Sigmoid colon (tissue), 7 donors: ENCODE results near the gene RHEX. TPM values are rescaled to one million over a fixed set of nuclear protein-coding genes. Genes with fewer than 3 reads are reported as not detected.

Experiments
- DNase-seq: peaks from one replicate; pipeline ENCODE4 v3.0.0-alpha.2; 2019
- H3K27ac ChIP-seq, 4 donors: fragments of 200-600 bp; sonication (generic); one replicate each; pipeline ENCODE4 v1.5.1; 2016 to 2019; ENCODE audit warnings: mild to moderate bottlenecking in 1 of 4
- H3K27me3 ChIP-seq, 3 donors: fragments of 200-600 bp; sonication (generic); one replicate each; pipeline ENCODE4 v1.5.1; 2019; ENCODE audit warnings: mild to moderate bottlenecking in 1 of 3
- H3K36me3 ChIP-seq, 4 donors: fragments of 200-600 bp; sonication (generic); one replicate each; pipeline ENCODE4 v1.5.1; 2016 to 2019
- H3K4me1 ChIP-seq, 4 donors: fragments of 200-600 bp; sonication (generic); one replicate each; pipeline ENCODE4 v1.5.1; 2017 to 2019
- H3K4me3 ChIP-seq, 4 donors: fragments of 200-600 bp; sonication (generic); one replicate each; pipeline ENCODE4 v1.5.1; 2017 to 2019; ENCODE audit warnings: mild to moderate bottlenecking in 2 of 4, moderate library complexity in 1 of 4
- H3K9me3 ChIP-seq, 4 donors: fragments of 200-600 bp in 3 of 4; sonication (generic) in 3 of 4; one replicate each; pipeline versions ENCODE4 v1.5.1 to v1.6.1; 2013 to 2019
- EP300 ChIP-seq, 4 donors: sonication (generic); formaldehyde crosslinking; IDR thresholded peaks; one replicate each; pipeline ENCODE4 v1.6.1; 2017; ENCODE audit warnings: antibody characterized with exemption in 4 of 4
- POLR2A ChIP-seq, 2 donors: fragments of 450-650 bp; IDR thresholded peaks; one replicate each; pipeline ENCODE4 v1.6.1; 2016; ENCODE audit warnings: antibody characterized with exemption in 2 of 2, mild to moderate bottlenecking in 2 of 2, moderate library complexity in 2 of 2
- POLR2AphosphoS5 ChIP-seq, 4 donors: sonication (generic); formaldehyde crosslinking; IDR thresholded peaks; one replicate each; pipeline ENCODE4 v1.6.1; 2017; ENCODE audit warnings: antibody characterized with exemption in 4 of 4
- WGBS, 2 donors: extraction: QIAGEN DNeasy Blood & Tissue Kit; methylation state at CpG; one replicate each; pipeline ENCODE4 v1.1.7; 2013; 5-methylcytosine and 5-hydroxymethylcytosine counted together
- intact Hi-C: fragments of 100-400 bp; cut with DNase I; formaldehyde crosslinking; loops from one replicate; pipeline ENCODE4 v1.15.1; 2023
- polyA plus RNA-seq, 3 donors: library from polyadenylated mRNA; stranded (reverse); fragments of 200-250 nt; gene quantifications; one replicate each; pipeline ENCODE4 v1.2.3, GENCODE V29; 2013
- total RNA-seq, 4 donors: library from RNA; depleted of rRNA; stranded (reverse); fragments of >200 nt; gene quantifications; one replicate each; pipeline ENCODE4 v1.1.0, GENCODE V29; 2016
- TF ChIP-seq, protein P1 (sequence below), 4 experiments: fragments of 450-650 bp in 3 of 4; fragments of 200-600 bp in 1 of 4; IDR thresholded peaks; one replicate each; pipeline ENCODE4 v1.5.1; 2016 to 2019; ENCODE audit warnings: antibody characterized with exemption in 4 of 4, mild to moderate bottlenecking in 3 of 4, moderate library complexity in 2 of 4
- donor health status: healthy with polysubstance abuse.
- donor health status: Bipolar disorder and iron deficiency.
- donor health status: healthy.

Gene RHEX
- total and polyA plus RNA-seq, 7 donors = 0.54 to 3.6 (median 2.4) TPM; not detected in 4

DNA sequence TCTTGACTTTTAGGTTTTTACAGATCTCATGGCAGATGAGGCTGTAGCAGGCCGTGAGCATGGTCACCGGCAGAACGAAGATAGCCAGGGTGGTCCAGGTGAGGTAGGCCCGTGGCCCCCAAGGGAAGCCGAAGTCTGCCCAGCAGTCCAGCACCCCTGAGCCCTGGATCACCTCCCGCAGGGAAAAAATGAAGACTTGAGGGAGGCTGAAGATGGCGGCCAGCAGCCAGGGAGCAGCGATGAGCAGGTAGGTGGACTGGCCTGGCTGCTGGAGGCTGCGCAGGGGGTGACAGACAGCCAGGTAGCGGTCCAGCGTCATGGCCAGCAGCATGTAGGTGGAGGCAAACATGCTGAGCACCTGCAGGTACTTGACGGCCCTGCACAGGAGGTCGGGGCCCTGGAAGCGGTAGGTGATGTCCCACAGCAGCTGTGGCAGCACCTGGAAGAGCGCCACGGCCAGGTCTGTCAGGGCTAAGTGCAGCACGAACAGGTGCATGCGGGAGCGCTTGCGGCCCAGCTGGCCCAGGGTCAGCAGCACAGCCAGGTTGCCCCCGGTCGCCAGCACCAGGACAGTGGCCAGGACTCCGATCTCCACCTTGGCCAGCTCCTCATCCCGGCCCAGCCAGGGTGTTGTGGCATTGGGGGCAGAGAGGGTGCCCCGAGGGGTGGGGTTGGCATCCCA, 63.4 kb downstream of the RHEX start:
- Histone ChIP-seq H3K9me3 (peaks cover 0 to 7% (median 0%) of the 10 kb centered on the region in 4 donors), H3K36me3 (no peaks in the 10 kb centered on the region), H3K4me1 (peaks cover 0 to 14% (median 12%) of the 10 kb centered on the region in 4 donors), H3K27ac (no peak overlapping the region), H3K27me3 (peaks cover 0 to 29% (median 21%) of the 10 kb centered on the region in 3 donors), H3K4me3 (no peak overlapping the region)
- intact Hi-C loops = no loop called here
- no peak for DNase-seq
- WGBS, 2 donors = 87 to 95% methylated on average over 25 of the region's 25 CpGs
- TF ChIP-seq, protein P1, sequence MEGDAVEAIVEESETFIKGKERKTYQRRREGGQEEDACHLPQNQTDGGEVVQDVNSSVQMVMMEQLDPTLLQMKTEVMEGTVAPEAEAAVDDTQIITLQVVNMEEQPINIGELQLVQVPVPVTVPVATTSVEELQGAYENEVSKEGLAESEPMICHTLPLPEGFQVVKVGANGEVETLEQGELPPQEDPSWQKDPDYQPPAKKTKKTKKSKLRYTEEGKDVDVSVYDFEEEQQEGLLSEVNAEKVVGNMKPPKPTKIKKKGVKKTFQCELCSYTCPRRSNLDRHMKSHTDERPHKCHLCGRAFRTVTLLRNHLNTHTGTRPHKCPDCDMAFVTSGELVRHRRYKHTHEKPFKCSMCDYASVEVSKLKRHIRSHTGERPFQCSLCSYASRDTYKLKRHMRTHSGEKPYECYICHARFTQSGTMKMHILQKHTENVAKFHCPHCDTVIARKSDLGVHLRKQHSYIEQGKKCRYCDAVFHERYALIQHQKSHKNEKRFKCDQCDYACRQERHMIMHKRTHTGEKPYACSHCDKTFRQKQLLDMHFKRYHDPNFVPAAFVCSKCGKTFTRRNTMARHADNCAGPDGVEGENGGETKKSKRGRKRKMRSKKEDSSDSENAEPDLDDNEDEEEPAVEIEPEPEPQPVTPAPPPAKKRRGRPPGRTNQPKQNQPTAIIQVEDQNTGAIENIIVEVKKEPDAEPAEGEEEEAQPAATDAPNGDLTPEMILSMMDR (IDR thresholded peaks at IDR 0.05) = no peak
- TF ChIP-seq POLR2A (IDR thresholded peaks at IDR 0.05) (no peak), POLR2AphosphoS5 (IDR thresholded peaks at IDR 0.05) (no peak), EP300 (IDR thresholded peaks at IDR 0.05) (no peak)

DNA sequence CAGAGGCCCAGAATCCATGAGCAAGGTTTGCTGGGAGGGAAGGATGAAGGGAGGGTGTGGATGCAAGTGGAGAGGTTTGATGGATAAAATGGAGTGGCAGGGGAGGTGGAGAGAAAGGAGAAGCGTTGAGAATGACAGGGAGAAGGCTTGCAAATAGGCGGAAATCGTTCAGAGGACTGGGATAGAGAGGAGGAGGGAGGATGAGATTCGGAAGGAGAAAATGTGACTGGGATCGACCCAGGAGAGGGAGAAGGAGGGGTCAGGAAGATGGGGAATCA, 63.8 kb downstream of the RHEX start:
- H3K4me3 ChIP-seq = peak overlapping the region in 3 of 4 donors; percentile 30 to 51 (median 44)
- no peak overlapping the region for H3K27ac ChIP-seq
- no peak for TF ChIP-seq EP300 (IDR thresholded peaks at IDR 0.05)
- TF ChIP-seq POLR2AphosphoS5 (IDR thresholded peaks at IDR 0.05) = no peak
- TF ChIP-seq, protein P1 (IDR thresholded peaks at IDR 0.05) = no peak
- no peak for TF ChIP-seq POLR2A (IDR thresholded peaks at IDR 0.05)

DNA sequence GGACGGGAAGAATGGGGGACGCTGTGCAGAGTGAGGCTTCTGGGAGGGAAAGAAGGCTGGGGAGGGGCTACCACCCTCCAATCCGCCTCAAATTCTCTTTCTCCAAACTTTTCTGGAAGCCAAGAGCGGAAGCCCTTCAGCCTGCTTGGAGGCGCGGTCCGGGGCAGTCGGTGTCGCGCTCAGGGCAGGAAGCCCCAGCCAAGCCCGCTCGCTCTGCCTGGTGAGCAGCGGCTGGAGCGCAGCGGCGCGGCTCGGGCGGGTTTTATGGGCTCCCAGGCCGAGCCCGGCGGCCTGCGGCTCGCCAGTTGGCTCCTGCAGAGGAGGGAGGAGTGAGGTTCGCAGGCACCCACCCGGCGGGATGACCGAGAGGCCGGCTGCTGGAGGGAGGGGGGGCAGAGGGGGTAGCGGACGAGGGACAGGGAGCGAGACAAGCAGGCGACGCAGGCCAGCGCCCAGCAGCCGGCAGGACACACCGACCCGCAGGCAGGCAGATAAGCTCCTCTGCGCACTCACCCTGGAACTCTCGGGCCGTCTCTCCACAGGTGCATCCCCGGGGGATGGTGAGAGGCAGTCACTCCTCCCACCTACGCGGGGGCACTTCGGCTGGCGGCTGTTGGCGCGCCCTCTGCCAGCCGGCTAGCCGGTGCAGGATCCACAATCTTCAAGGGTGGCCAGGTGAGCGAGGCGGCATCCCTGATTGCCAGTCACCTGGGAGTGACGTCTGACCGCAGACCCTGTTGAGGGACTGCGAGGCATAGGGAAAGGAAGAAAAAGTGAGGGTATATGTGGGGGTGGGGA, 64.4 kb downstream of the RHEX start, which contains the start of gene AVPR1B:
AVPR1B (minus strand) TSS at position 238 of the 798 bp plus-strand sequence. CDS start 498 bp downstream, outside the sequence.
- H3K27ac ChIP-seq = no peak within 1 kb of the TSS
- intact Hi-C loops = no loop called here
- DNase-seq = no peak
- peaks cover 0 to 14% (median 12%) of the 10 kb centered on the region in 4 donors for H3K4me1 ChIP-seq
- H3K9me3 ChIP-seq = peaks cover 0 to 11% (median 3%) of the 10 kb centered on the region in 4 donors
- no peaks in the 10 kb centered on the region for H3K36me3 ChIP-seq
- peak within 1 kb of the TSS; percentile 0 to 51 (median 37) for H3K4me3 ChIP-seq
- WGBS, 2 donors = 1 to 2% methylated on average over 55 of the region's 55 CpGs
- H3K27me3 ChIP-seq = peaks cover 0 to 29% (median 21%) of the 10 kb centered on the region in 3 donors
- TF ChIP-seq EP300 (IDR thresholded peaks at IDR 0.05) = no peak
- TF ChIP-seq, protein P1 (IDR thresholded peaks at IDR 0.05) = no peak

More for the DNA sequence above, 63.8 kb downstream of the RHEX start:
- DNase-seq = no peak
- H3K27me3 ChIP-seq = peaks cover 0 to 29% (median 21%) of the 10 kb centered on the region in 3 donors
- H3K36me3 ChIP-seq = no peaks in the 10 kb centered on the region
- WGBS, 2 donors = 34 to 48% methylated on average over 5 of the region's 5 CpGs
- peaks cover 0 to 14% (median 12%) of the 10 kb centered on the region in 4 donors for H3K4me1 ChIP-seq
- intact Hi-C loops = no loop called here
- peaks cover 0 to 11% (median 0%) of the 10 kb centered on the region in 4 donors for H3K9me3 ChIP-seq

DNA sequence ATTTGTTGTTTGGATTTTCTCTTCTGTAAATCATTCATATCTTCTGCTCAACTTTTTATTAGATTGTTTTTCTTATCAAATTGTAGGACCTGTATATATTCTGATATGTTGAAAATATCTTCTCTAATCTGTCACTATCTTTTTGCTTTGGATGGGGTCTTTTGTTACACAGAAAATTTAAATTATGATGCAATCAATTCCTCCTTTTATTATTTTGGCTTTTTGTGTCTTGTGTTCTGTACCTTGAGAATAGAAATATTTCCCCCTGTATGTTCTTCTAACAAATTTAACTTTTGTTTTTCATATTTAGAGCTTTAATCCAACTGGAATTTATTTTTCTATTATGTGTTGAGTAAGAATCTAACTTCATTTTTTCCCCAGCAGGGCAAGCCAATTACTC, 67.4 kb downstream of the RHEX start:
- TF ChIP-seq POLR2A (IDR thresholded peaks at IDR 0.05) (no peak), EP300 (IDR thresholded peaks at IDR 0.05) (no peak), POLR2AphosphoS5 (IDR thresholded peaks at IDR 0.05) (no peak)
- TF ChIP-seq, protein P1 (IDR thresholded peaks at IDR 0.05) = no peak
- DNase-seq = no peak
- Histone ChIP-seq H3K27ac (no peak overlapping the region), H3K27me3 (peaks cover 0 to 29% (median 21%) of the 10 kb centered on the region in 3 donors), H3K4me1 (peaks cover 0 to 14% (median 12%) of the 10 kb centered on the region in 4 donors), H3K36me3 (no peaks in the 10 kb centered on the region), H3K9me3 (peaks cover 0 to 11% (median 3%) of the 10 kb centered on the region in 4 donors), H3K4me3 (no peak overlapping the region)
- intact Hi-C loops = no loop called here
